CD4-positive, CD25-positive, alpha-beta regulatory T cell (primary cell): ENCODE measurements around the gene RHOT2. TPM values are rescaled to one million over a fixed set of nuclear protein-coding genes. Genes with fewer than 3 reads are reported as not detected.

Experiments used
- ATAC-seq, 2 donors: fragments of 150-1000 bp; cut with Tn5 transposase; one replicate each; pipeline ENCODE4 v1.10.0; 2021; ENCODE audit warnings: low read depth in 2 of 2, moderate number of reproducible peaks in 2 of 2, moderate library complexity in 1 of 2
- DNase-seq, 3 donors: peaks; one replicate each; pipeline versions ENCODE4 v3.0.0 to v3.0.0-alpha.2; 2012 to 2022; ENCODE audit warnings: mixed read lengths in 1 of 3
- H3K27ac ChIP-seq: one replicate; pipeline ENCODE4 v1.7.0; 2013; ENCODE audit warnings: mild to moderate bottlenecking, low read length; ENCODE audit not compliant: insufficient read depth, poor library complexity, severe bottlenecking
- H3K27me3 ChIP-seq: one replicate; pipeline ENCODE4 v1.7.0; 2013; ENCODE audit warnings: low read length; ENCODE audit not compliant: control insufficient read depth, insufficient read depth
- H3K36me3 ChIP-seq: one replicate; pipeline ENCODE4 v1.7.0; 2013; ENCODE audit warnings: mild to moderate bottlenecking, low read length, moderate library complexity; ENCODE audit not compliant: control insufficient read depth, insufficient read depth
- H3K4me1 ChIP-seq: 2 replicates; pipeline ENCODE4 v1.7.0; 2013; ENCODE audit warnings: mild to moderate bottlenecking, low read length; ENCODE audit not compliant: insufficient read depth, control insufficient read depth, poor library complexity, severe bottlenecking
- H3K4me3 ChIP-seq: one replicate; pipeline ENCODE4 v1.7.0; 2013; ENCODE audit warnings: low read depth, mild to moderate bottlenecking, low read length, moderate library complexity
- H3K9me3 ChIP-seq, 2 experiments: 1 replicate in 1 of 2; 2 replicates in 1 of 2; pipeline ENCODE4 v1.7.0; 2013; ENCODE audit warnings: low read length in 2 of 2, mild to moderate bottlenecking in 1 of 2, moderate library complexity in 1 of 2; ENCODE audit not compliant: control insufficient read depth in 2 of 2
- H3K27ac Mint-ChIP-seq, 3 donors: one replicate each; pipeline ENCODE4 v1.8.0; 2020 to 2022; ENCODE audit warnings: mild to moderate bottlenecking in 3 of 3, mixed read lengths in 3 of 3, moderate library complexity in 2 of 3
- H3K27me3 Mint-ChIP-seq: one replicate; pipeline ENCODE4 v1.8.0; 2022; ENCODE audit warnings: mild to moderate bottlenecking, mixed read lengths
- H3K36me3 Mint-ChIP-seq: one replicate; pipeline ENCODE4 v1.8.0; 2020; ENCODE audit warnings: mixed read lengths
- H3K4me1 Mint-ChIP-seq, 4 donors: one replicate each; pipeline ENCODE4 v1.8.0; 2020 to 2022; ENCODE audit warnings: mixed read lengths in 4 of 4, mild to moderate bottlenecking in 1 of 4
- H3K4me3 Mint-ChIP-seq, 4 donors: one replicate each; pipeline ENCODE4 v1.8.0; 2020 to 2022; ENCODE audit warnings: mild to moderate bottlenecking in 4 of 4, mixed read lengths in 4 of 4, moderate library complexity in 3 of 4
- H3K9me3 Mint-ChIP-seq, 7 donors: one replicate each; pipeline ENCODE4 v1.8.0; 2020 to 2022; ENCODE audit warnings: mixed read lengths in 7 of 7, mild to moderate bottlenecking in 3 of 7, moderate library complexity in 2 of 7
- polyA plus RNA-seq, 4 donors: library from polyadenylated mRNA; unstranded; fragments of 300-500 nt; fragmentation: Illumina TruSeq; gene quantifications; one replicate each; pipeline ENCODE4 v1.2.3, GENCODE V29; 2021
- total RNA-seq: library from RNA; stranded (reverse); gene quantifications from one replicate; pipeline ENCODE4 v1.2.3, GENCODE V29; 2022

RHOT2 gene
- 212 TPM for total RNA-seq
- 10 to 100 TPM; 34.3 to 47.1 (median 38.4) TPM for polyA plus RNA-seq

GRCh38 chr16:667780-668518 lies at the start of gene RHOT2:
Gene RHOT2 (plus strand): TSS chr16:668132. CDS start chr16:668200, 68 bp downstream.
- Histone ChIP-seq H3K36me3 (peaks cover 16% of the 10 kb centered on the region), H3K4me1 (peaks cover 25% of the 10 kb centered on the region), H3K27me3 (no peaks in the 10 kb centered on the region), H3K9me3 (no peaks in the 10 kb centered on the region), H3K27ac (peak within 1 kb of the TSS; percentile 75), H3K4me3 (peak within 1 kb of the TSS; percentile 64)
- Mint-ChIP-seq H3K4me3 (peak within 1 kb of the TSS; percentile 78 to 91 (median 84)), H3K9me3 (no peaks in the 10 kb centered on the region), H3K27ac (peak within 1 kb of the TSS; percentile 74 to 87 (median 79)), H3K36me3 (no peaks in the 10 kb centered on the region), H3K4me1 (peaks cover 0 to 14% (median 2%) of the 10 kb centered on the region in 4 donors), H3K27me3 (no peaks in the 10 kb centered on the region)
- peak; percentile 86 to 96 (median 93) for DNase-seq
- peak; percentile 96 to 98 for ATAC-seq

DNA sequence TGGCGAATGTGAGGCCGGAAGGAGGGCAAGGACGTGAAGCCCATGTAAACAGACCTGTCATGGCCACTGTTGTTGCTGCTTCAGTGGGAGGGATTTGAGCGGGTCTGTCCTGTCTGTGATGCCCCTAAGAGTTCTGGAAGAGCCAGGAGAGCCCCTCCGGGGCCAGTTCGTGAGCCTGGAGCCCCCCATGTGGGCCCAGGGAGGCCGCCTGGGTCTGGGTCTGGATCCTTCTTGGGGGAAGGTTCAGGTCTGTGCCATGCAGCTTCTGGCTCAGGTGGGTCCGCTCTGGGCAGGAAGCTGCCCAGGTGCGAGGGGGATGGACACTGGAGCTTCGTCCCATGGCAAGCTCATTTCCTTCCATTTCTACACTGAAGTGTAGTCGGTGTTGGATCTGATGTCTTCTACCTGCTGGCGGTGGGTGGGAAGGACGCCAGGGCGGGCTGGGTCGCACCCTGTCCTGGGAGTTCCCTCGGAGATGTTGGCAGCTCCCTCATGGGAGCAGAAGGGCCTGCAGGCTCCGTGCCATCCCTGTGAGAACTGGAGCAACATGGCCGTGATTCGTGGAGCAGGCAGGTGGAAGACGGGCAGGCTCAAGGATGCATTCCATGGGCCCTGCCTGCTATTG lies 48.3 kb upstream of the RHOT2 start:
- Mint-ChIP-seq H3K36me3 (peaks cover 4% of the 10 kb centered on the region), H3K27ac (no peak overlapping the region), H3K27me3 (no peaks in the 10 kb centered on the region), H3K4me1 (peaks cover 0 to 1% (median 0%) of the 10 kb centered on the region in 4 donors), H3K9me3 (no peaks in the 10 kb centered on the region), H3K4me3 (peak overlapping the region in 1 of 4 donors; percentile 47)
- no peak overlapping the region for H3K27ac ChIP-seq
- no peak overlapping the region for H3K4me3 ChIP-seq
- no peak for DNase-seq
- no peaks in the 10 kb centered on the region for H3K27me3 ChIP-seq
- H3K9me3 ChIP-seq: no peaks in the 10 kb centered on the region
- no peaks in the 10 kb centered on the region for H3K36me3 ChIP-seq
- H3K4me1 ChIP-seq: no peaks in the 10 kb centered on the region
- no peak for ATAC-seq

GRCh38 chr16:620700-621525 lies 47.0 kb upstream of the RHOT2 start:
- Histone ChIP-seq H3K4me3 (no peak overlapping the region), H3K27ac (no peak overlapping the region), H3K9me3 (no peaks in the 10 kb centered on the region), H3K27me3 (no peaks in the 10 kb centered on the region), H3K36me3 (no peaks in the 10 kb centered on the region), H3K4me1 (no peaks in the 10 kb centered on the region)
- Mint-ChIP-seq H3K4me1 (no peaks in the 10 kb centered on the region), H3K27me3 (no peaks in the 10 kb centered on the region), H3K4me3 (no peak overlapping the region), H3K9me3 (no peaks in the 10 kb centered on the region), H3K27ac (no peak overlapping the region), H3K36me3 (no peaks in the 10 kb centered on the region)
- ATAC-seq (no peak), DNase-seq (no peak)

DNA sequence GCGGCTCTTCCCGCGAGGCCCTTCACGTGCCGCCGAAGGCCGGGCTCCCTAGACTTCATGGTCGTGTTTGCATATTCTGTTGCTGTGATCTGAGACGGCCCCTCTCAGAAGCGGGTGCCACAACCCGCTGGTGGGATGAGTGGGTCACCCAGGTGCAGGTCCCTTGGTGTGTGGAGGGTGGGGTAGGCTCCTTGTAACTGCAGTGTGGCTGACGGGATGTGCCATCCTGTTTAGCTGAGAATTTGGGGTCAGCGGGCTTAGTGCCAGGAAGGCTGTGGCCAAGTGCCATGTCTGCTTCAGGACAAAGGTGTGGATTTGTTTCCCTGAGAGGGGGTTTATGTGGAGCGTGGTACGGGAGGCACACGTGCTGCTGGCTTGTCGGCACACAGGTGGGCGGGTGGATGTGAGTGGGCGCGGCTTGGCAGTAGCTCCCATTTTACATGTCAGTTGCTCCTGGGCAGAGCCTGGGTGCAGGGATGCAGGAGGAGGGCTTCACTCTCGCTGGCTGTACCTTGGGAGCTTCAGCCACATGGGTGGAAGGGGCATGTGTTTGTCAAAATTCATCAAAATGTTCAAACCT lies 46.3 kb upstream of the RHOT2 start:
- no peak for DNase-seq
- H3K9me3 Mint-ChIP-seq: no peaks in the 10 kb centered on the region
- Histone ChIP-seq H3K36me3 (peaks cover 3% of the 10 kb centered on the region), H3K27ac (no peak overlapping the region), H3K4me1 (no peaks in the 10 kb centered on the region), H3K4me3 (no peak overlapping the region), H3K27me3 (no peaks in the 10 kb centered on the region), H3K9me3 (no peaks in the 10 kb centered on the region)
- no peak overlapping the region for H3K4me3 Mint-ChIP-seq
- H3K36me3 Mint-ChIP-seq: no peaks in the 10 kb centered on the region
- H3K27ac Mint-ChIP-seq: no peak overlapping the region
- H3K4me1 Mint-ChIP-seq: no peaks in the 10 kb centered on the region
- no peaks in the 10 kb centered on the region for H3K27me3 Mint-ChIP-seq
- no peak for ATAC-seq

GRCh38 chr16:622920-623280 lies 45.0 kb upstream of the RHOT2 start:
- H3K27me3 ChIP-seq: no peaks in the 10 kb centered on the region
- H3K27ac ChIP-seq: no peak overlapping the region
- H3K4me1 ChIP-seq: no peaks in the 10 kb centered on the region
- H3K36me3 Mint-ChIP-seq: peaks cover 8% of the 10 kb centered on the region
- DNase-seq: no peak
- H3K9me3 Mint-ChIP-seq: no peaks in the 10 kb centered on the region
- H3K4me1 Mint-ChIP-seq: no peaks in the 10 kb centered on the region
- H3K4me3 Mint-ChIP-seq: no peak overlapping the region
- no peak overlapping the region for H3K4me3 ChIP-seq
- H3K9me3 ChIP-seq: no peaks in the 10 kb centered on the region
- no peak overlapping the region for H3K27ac Mint-ChIP-seq
- ATAC-seq: no peak
- peaks cover 6% of the 10 kb centered on the region for H3K36me3 ChIP-seq
- no peaks in the 10 kb centered on the region for H3K27me3 Mint-ChIP-seq

GRCh38 chr16:624526-625070 lies 43.3 kb upstream of the RHOT2 start:
- H3K27ac Mint-ChIP-seq: no peak overlapping the region
- H3K4me3 Mint-ChIP-seq: no peak overlapping the region
- no peaks in the 10 kb centered on the region for H3K27me3 Mint-ChIP-seq
- no peaks in the 10 kb centered on the region for H3K9me3 ChIP-seq
- H3K4me3 ChIP-seq: no peak overlapping the region
- H3K4me1 Mint-ChIP-seq: no peaks in the 10 kb centered on the region
- H3K36me3 Mint-ChIP-seq: peaks cover 8% of the 10 kb centered on the region
- no peaks in the 10 kb centered on the region for H3K27me3 ChIP-seq
- H3K9me3 Mint-ChIP-seq: no peaks in the 10 kb centered on the region
- ATAC-seq: no peak
- no peaks in the 10 kb centered on the region for H3K4me1 ChIP-seq
- H3K27ac ChIP-seq: no peak overlapping the region
- no peak for DNase-seq
- peaks cover 6% of the 10 kb centered on the region for H3K36me3 ChIP-seq

- Histone ChIP-seq H3K27ac (no peak overlapping the region), H3K4me3 (no peak overlapping the region), H3K27me3 (no peaks in the 10 kb centered on the region), H3K4me1 (no peaks in the 10 kb centered on the region), H3K36me3 (peaks cover 6% of the 10 kb centered on the region), H3K9me3 (no peaks in the 10 kb centered on the region)
- H3K27me3 Mint-ChIP-seq: no peaks in the 10 kb centered on the region
- DNase-seq: no peak
- no peaks in the 10 kb centered on the region for H3K9me3 Mint-ChIP-seq
- ATAC-seq: no peak
- H3K27ac Mint-ChIP-seq: no peak overlapping the region
- H3K36me3 Mint-ChIP-seq: peaks cover 8% of the 10 kb centered on the region
- H3K4me1 Mint-ChIP-seq: no peaks in the 10 kb centered on the region
- H3K4me3 Mint-ChIP-seq: no peak overlapping the region
Observed at GRCh38 chr16:625117-625976, 42.6 kb upstream of the RHOT2 start.
